Hepatocyte (in vitro differentiated cells): ENCODE data around the gene MARK3. TPM values are rescaled to one million over a fixed set of nuclear protein-coding genes. Genes with fewer than 3 reads are reported as not detected.

ENCODE experiments used
- DNase-seq: peaks from one replicate; pipeline ENCODE4 v3.0.0-alpha.2; 2016; ENCODE audit warnings: low spot score
- H2AFZ ChIP-seq: fragments of 200-600 bp; sonication (generic); 2 replicates; pipeline ENCODE4 v1.6.0; 2016; ENCODE audit warnings: antibody characterized with exemption, mild to moderate bottlenecking
- H3K27ac ChIP-seq: fragments of 200-600 bp; sonication (generic); 2 replicates; pipeline ENCODE4 v1.5.1; 2016; ENCODE audit warnings: mild to moderate bottlenecking
- H3K27me3 ChIP-seq: fragments of 200-600 bp; sonication (generic); 2 replicates; pipeline ENCODE4 v1.6.1; 2016
- H3K36me3 ChIP-seq: fragments of 200-600 bp; sonication (generic); replicated peaks from 2 replicates; pipeline ENCODE4 v1.5.1; 2016; ENCODE audit warnings: low read depth; ENCODE audit not compliant: insufficient read depth
- H3K4me1 ChIP-seq: fragments of 200-600 bp; sonication (generic); 2 replicates; pipeline ENCODE4 v1.5.1; 2016; ENCODE audit warnings: mild to moderate bottlenecking, moderate library complexity; ENCODE audit not compliant: insufficient read depth
- H3K4me2 ChIP-seq: fragments of 200-600 bp; sonication (generic); 2 replicates; pipeline ENCODE4 v1.6.0; 2016
- H3K4me3 ChIP-seq: fragments of 200-600 bp; sonication (generic); 2 replicates; pipeline ENCODE4 v1.5.1; 2016; ENCODE audit warnings: mild to moderate bottlenecking
- H3K79me2 ChIP-seq: fragments of 200-600 bp; sonication (generic); 2 replicates; pipeline ENCODE4 v1.6.0; 2017; ENCODE audit warnings: mild to moderate bottlenecking
- H3K9me2 ChIP-seq: fragments of 200-600 bp; sonication (generic); replicated peaks from 2 replicates; pipeline ENCODE4 v1.6.0; 2017; ENCODE audit warnings: mild to moderate bottlenecking; ENCODE audit not compliant: insufficient read depth
- H3K9me3 ChIP-seq: fragments of 200-600 bp; sonication (generic); 2 replicates; pipeline ENCODE4 v1.5.1; 2016; ENCODE audit warnings: low read depth, mild to moderate bottlenecking
- H4K20me1 ChIP-seq: fragments of 200-600 bp; sonication (generic); 2 replicates; pipeline ENCODE4 v1.6.0; 2016; ENCODE audit warnings: mild to moderate bottlenecking; ENCODE audit not compliant: insufficient read depth, poor library complexity, severe bottlenecking
- CTCF ChIP-seq: fragments of 200-600 bp; sonication (generic); IDR thresholded peaks from 2 replicates; pipeline ENCODE4 v1.5.1; 2016; ENCODE audit warnings: antibody characterized with exemption, mild to moderate bottlenecking; ENCODE audit not compliant: poor library complexity
- EZH2 ChIP-seq: fragments of 200-600 bp; sonication (generic); IDR thresholded peaks from 2 replicates; pipeline ENCODE4 v1.6.1; 2016; ENCODE audit warnings: antibody characterized with exemption, mild to moderate bottlenecking, borderline replicate concordance
- EZH2phosphoT487 ChIP-seq: fragments of 200-600 bp; sonication (generic); IDR thresholded peaks from one replicate; pipeline ENCODE4 v1.6.1; 2018; ENCODE audit warnings: antibody characterized with exemption, mild to moderate bottlenecking, low read depth, moderate library complexity; ENCODE audit not compliant: unreplicated experiment, severe bottlenecking
- WGBS: methylation state at CpG from one replicate; pipeline ENCODE4 v1.1.6; 2016; ENCODE audit warnings: low lambda C conversion rate; ENCODE audit errors: missing lambda C conversion rate; 5-methylcytosine and 5-hydroxymethylcytosine counted together
- polyA plus RNA-seq: library from polyadenylated mRNA; unstranded; fragments of >200 nt; fragmentation: Nextera tagmentation; extraction: Ambion mirVana; gene quantifications from 2 replicates; pipeline ENCODE4 v1.2.1, GENCODE V29; 2016
- total RNA-seq: library from RNA; depleted of rRNA; stranded (reverse); fragments of >200 nt; gene quantifications from 2 replicates; pipeline ENCODE4 v1.2.3, GENCODE V29; 2014

Gene MARK3
- total and polyA plus RNA-seq, 2 experiments from 2014 or later, result 56.3 to 71.7 TPM

GRCh38 chr14:103548463-103549351, 163.5 kb downstream of the MARK3 start:
- Histone ChIP-seq H2AFZ (no peak overlapping the region), H3K27ac (no peak overlapping the region), H3K9me3 (no peaks in the 10 kb centered on the region), H3K4me2 (no peak overlapping the region), H3K27me3 (no peaks in the 10 kb centered on the region), H3K4me3 (no peak overlapping the region), H4K20me1 (no peaks in the 10 kb centered on the region), H3K4me1 (no peaks in the 10 kb centered on the region), H3K36me3 (no peaks in the 10 kb centered on the region), H3K79me2 (no peaks in the 10 kb centered on the region), H3K9me2 (no peaks in the 10 kb centered on the region)
- DNase-seq, result no peak
- TF ChIP-seq CTCF, result no peak
- no peak for TF ChIP-seq EZH2phosphoT487
- TF ChIP-seq EZH2, result no peak
- 88% methylated on average over 26 of the region's 27 CpGs for WGBS

GRCh38 chr14:103549361-103550311, 164.4 kb downstream of the MARK3 start:
- no peak overlapping the region for H3K4me2 ChIP-seq
- no peaks in the 10 kb centered on the region for H3K27me3 ChIP-seq
- H3K9me3 ChIP-seq, result no peaks in the 10 kb centered on the region
- H3K4me1 ChIP-seq, result no peaks in the 10 kb centered on the region
- DNase-seq, result no peak
- H3K79me2 ChIP-seq, result peaks cover under 1% of the 10 kb centered on the region
- no peak overlapping the region for H3K27ac ChIP-seq
- H3K9me2 ChIP-seq, result no peaks in the 10 kb centered on the region
- no peak overlapping the region for H3K4me3 ChIP-seq
- TF ChIP-seq CTCF, result no peak
- no peak for TF ChIP-seq EZH2phosphoT487
- TF ChIP-seq EZH2, result no peak
- no peaks in the 10 kb centered on the region for H4K20me1 ChIP-seq
- no peak overlapping the region for H2AFZ ChIP-seq
- no peaks in the 10 kb centered on the region for H3K36me3 ChIP-seq
- 91% methylated on average over 25 of the region's 30 CpGs for WGBS

- Histone ChIP-seq H3K9me2 (no peaks in the 10 kb centered on the region), H4K20me1 (no peaks in the 10 kb centered on the region), H3K27me3 (no peaks in the 10 kb centered on the region), H3K79me2 (peaks cover 8% of the 10 kb centered on the region), H3K4me2 (no peak overlapping the region), H2AFZ (no peak overlapping the region), H3K9me3 (no peaks in the 10 kb centered on the region), H3K36me3 (no peaks in the 10 kb centered on the region), H3K27ac (no peak overlapping the region), H3K4me3 (no peak overlapping the region), H3K4me1 (no peaks in the 10 kb centered on the region)
- DNase-seq, result no peak
- TF ChIP-seq EZH2phosphoT487 (no peak), CTCF (no peak), EZH2 (no peak)
- WGBS, result 90% methylated on average over 22 of the region's 22 CpGs
Observed at GRCh38 chr14:103550451-103551337, 165.5 kb downstream of the MARK3 start.
